OCI-LY3 (cell line): ENCODE measurements around the gene NRN1L.

ENCODE experiments used
- EZH2phosphoT487 ChIP-seq: fragments of 200-600 bp; shearing (Covaris generic); IDR thresholded peaks from 2 replicates; pipeline ENCODE4 v1.6.1; 2018; ENCODE audit warnings: antibody characterized with exemption, mixed run types, low read depth
- TF ChIP-seq, protein P1 (sequence below): fragments of 200-600, 300-600 bp; sonication (generic); IDR thresholded peaks from 2 replicates; pipeline ENCODE4 v1.5.1; 2014; ENCODE audit warnings: antibody characterized with exemption, low read length, low read depth

DNA sequence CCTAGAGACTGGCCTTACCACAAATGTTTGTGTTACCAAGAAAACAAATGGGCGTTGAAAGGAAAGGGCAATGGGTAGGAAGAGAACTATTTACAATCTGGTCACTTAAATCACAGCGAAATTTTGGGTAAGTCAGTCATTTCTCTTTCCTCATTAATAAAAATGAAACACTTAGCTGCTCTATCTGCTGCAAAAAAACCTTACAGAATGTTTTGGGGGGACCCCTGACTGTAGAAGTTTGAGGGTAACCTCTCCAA lies 38.7 kb upstream of the NRN1L start:
- TF ChIP-seq, protein P1, sequence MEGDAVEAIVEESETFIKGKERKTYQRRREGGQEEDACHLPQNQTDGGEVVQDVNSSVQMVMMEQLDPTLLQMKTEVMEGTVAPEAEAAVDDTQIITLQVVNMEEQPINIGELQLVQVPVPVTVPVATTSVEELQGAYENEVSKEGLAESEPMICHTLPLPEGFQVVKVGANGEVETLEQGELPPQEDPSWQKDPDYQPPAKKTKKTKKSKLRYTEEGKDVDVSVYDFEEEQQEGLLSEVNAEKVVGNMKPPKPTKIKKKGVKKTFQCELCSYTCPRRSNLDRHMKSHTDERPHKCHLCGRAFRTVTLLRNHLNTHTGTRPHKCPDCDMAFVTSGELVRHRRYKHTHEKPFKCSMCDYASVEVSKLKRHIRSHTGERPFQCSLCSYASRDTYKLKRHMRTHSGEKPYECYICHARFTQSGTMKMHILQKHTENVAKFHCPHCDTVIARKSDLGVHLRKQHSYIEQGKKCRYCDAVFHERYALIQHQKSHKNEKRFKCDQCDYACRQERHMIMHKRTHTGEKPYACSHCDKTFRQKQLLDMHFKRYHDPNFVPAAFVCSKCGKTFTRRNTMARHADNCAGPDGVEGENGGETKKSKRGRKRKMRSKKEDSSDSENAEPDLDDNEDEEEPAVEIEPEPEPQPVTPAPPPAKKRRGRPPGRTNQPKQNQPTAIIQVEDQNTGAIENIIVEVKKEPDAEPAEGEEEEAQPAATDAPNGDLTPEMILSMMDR = no peak
- TF ChIP-seq EZH2phosphoT487 = no peak
